ENCODE measurements around the gene GSK3A.
A peak's percentile ranks its signal among the peaks of the same experiment; 100 is the strongest.

Gene GSK3A

GRCh38 chr19:42214810-42215485, 27.5 kb downstream of the GSK3A start:
- Histone ChIP-seq H3K27ac (no peak overlapping the region), H3K4me3 (ENCODE audit: low read depth, low read length) (no peak overlapping the region), H3K27me3 (replicated peaks) (no peaks in the 10 kb centered on the region), H3K36me3 (replicated peaks) (peaks cover 8% of the 10 kb centered on the region)
- in situ Hi-C loops (cut with HindIII; ENCODE audit: low pct_ligation_motif_present, low sequenced_read_pairs) = no loop called here
- TF ChIP-seq CTCF (IDR thresholded peaks at IDR 0.05; ENCODE audit: low read depth, low read length, missing control alignments) = no peak
- no peak for DNase-seq

- Histone ChIP-seq H3K4me3 (ENCODE audit: low read depth, low read length) (no peak overlapping the region), H3K27ac (no peak overlapping the region), H3K36me3 (replicated peaks) (peaks cover 20% of the 10 kb centered on the region), H3K27me3 (replicated peaks) (no peaks in the 10 kb centered on the region)
- in situ Hi-C loops (cut with HindIII; ENCODE audit: low pct_ligation_motif_present, low sequenced_read_pairs) = no loop called here
- no peak for TF ChIP-seq CTCF (IDR thresholded peaks at IDR 0.05; ENCODE audit: low read depth, low read length, missing control alignments)
- no peak for DNase-seq
Observed at GRCh38 chr19:42212886-42213285, 29.5 kb downstream of the GSK3A start.

GRCh38 chr19:42208612-42209011, 33.8 kb downstream of the GSK3A start:
- peaks cover 35% of the 10 kb centered on the region for H3K36me3 ChIP-seq (replicated peaks)
- H3K27me3 ChIP-seq (replicated peaks) = no peaks in the 10 kb centered on the region
- no peak overlapping the region for H3K4me3 ChIP-seq (ENCODE audit: low read depth, low read length)
- in situ Hi-C loops (cut with HindIII; ENCODE audit: low pct_ligation_motif_present, low sequenced_read_pairs) = no loop called here
- H3K27ac ChIP-seq = no peak overlapping the region
- TF ChIP-seq CTCF (IDR thresholded peaks at IDR 0.05; ENCODE audit: low read depth, low read length, missing control alignments) = no peak
- no peak for DNase-seq

- TF ChIP-seq CTCF (IDR thresholded peaks at IDR 0.05; ENCODE audit: low read depth, low read length, missing control alignments) = no peak
- H3K27me3 ChIP-seq (replicated peaks) = no peaks in the 10 kb centered on the region
- peak; percentile 84 for DNase-seq
- in situ Hi-C loops (cut with HindIII; ENCODE audit: low pct_ligation_motif_present, low sequenced_read_pairs) = no loop called here
- H3K4me3 ChIP-seq (ENCODE audit: low read depth, low read length) = no peak overlapping the region
- peaks cover 40% of the 10 kb centered on the region for H3K36me3 ChIP-seq (replicated peaks)
- peak overlapping the region; percentile 58 for H3K27ac ChIP-seq
Observed at GRCh38 chr19:42207767-42208271, 34.6 kb downstream of the GSK3A start.

GRCh38 chr19:42206871-42207755, 35.3 kb downstream of the GSK3A start:
- peak overlapping the region; percentile 58 for H3K27ac ChIP-seq
- H3K27me3 ChIP-seq (replicated peaks) = no peaks in the 10 kb centered on the region
- in situ Hi-C loops (cut with HindIII; ENCODE audit: low pct_ligation_motif_present, low sequenced_read_pairs) = no loop called here
- DNase-seq = peak; percentile 22
- no peak for TF ChIP-seq CTCF (IDR thresholded peaks at IDR 0.05; ENCODE audit: low read depth, low read length, missing control alignments)
- H3K36me3 ChIP-seq (replicated peaks) = peaks cover 44% of the 10 kb centered on the region
- no peak overlapping the region for H3K4me3 ChIP-seq (ENCODE audit: low read depth, low read length)

Data from brain microvascular endothelial cell (primary cell).